GM21717 (cell line): ENCODE measurements around the gene MOB3C.

Experiments
- ATAC-seq: cut with Tn5 transposase; IDR thresholded peaks from one replicate; pipeline ENCODE4 v1.9.1; 2021; ENCODE audit warnings: mild to moderate bottlenecking, moderate library complexity; ENCODE audit not compliant: unreplicated experiment

Gene MOB3C

DNA sequence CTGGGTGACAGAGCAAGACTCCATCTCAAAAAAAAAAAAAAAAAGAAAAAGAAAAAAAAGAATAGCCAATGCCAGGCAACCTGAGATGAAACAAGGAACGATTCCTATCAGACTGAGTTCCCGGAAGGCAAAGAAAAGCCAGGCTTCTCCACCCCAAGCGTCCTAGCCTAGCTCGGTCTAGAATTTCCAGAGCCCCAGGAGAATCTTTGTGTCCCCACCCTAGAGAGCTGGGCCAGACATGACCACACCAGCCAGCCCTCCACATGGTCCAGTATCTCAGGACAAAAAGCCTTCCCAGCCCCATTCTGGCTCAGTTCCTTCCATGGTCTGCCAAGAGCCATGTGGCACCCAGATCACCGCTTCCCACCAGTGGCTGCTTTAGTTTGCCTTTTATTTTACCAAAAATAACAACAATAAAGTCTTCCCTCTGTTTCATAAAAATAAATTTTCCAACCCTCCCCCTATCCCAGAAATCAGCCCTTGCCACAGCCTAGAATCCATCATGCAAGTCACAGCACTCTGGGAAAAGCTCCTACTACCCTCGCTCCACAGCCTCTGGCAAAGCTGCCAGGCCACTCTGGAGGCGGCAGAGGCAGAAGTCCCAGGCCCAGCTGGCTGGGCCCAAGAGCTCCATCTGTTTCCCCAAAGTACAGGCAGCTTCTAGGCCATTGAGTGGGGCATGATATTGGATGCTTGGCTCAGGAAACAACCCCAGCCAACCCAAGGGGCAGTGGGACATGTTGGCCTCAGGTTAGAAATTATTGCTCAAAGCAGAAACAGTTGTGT is 9.1 kb downstream of the MOB3C start:
- ATAC-seq = no peak

DNA sequence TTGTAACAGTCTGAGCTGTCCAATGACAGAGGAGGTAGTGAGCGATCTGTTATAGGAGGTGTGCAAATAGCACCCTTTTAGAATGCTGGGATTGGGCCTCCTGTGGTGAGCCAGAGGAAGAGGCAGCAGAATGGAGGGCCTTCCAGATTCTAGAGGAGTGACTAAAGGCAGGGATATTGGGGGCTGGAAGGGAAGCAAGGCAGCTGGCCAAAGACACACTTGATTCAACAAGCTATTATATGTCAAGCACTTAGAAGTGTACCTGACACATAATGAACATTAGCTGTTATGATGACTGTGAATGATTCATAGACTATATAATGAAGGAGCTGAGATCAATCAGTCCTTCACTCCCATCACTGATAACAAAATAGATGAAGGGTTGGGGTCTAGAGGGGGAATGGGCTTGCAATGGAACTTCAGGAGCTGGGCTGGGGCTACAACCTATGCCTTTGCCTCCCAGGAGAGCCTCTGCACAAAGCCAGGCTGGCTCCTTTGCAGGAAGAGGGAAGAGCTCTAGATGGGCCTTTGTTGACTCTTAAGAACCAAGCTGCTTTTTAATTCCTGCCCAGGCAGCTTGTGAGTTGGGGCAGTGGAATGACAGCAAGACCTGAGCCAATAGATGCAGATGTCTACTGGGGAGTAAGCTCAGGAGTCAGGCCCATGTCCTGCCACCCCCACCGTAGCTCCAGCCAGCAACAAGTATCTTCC is 10.2 kb downstream of the MOB3C start:
- ATAC-seq = no peak

DNA sequence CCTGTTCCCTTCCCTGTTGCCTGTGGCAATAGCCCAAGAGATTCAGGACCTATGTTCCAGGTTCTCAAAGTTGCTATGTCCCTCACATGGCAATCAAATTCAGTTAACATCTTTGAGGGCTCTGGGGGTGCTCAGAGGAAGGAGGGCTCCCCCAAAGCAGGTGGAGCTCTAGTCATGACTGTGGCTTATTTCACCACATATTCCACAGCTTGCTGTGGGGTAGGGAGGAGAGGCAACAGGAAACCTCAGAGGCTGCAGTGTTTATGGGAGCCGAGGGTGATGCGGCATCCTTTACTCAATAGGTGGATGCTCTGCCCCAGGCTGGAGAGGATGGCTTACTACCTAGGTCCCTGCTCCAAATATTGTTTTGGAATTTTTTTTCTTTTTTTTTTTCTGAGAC is 11.4 kb downstream of the MOB3C start:
- no peak for ATAC-seq

DNA sequence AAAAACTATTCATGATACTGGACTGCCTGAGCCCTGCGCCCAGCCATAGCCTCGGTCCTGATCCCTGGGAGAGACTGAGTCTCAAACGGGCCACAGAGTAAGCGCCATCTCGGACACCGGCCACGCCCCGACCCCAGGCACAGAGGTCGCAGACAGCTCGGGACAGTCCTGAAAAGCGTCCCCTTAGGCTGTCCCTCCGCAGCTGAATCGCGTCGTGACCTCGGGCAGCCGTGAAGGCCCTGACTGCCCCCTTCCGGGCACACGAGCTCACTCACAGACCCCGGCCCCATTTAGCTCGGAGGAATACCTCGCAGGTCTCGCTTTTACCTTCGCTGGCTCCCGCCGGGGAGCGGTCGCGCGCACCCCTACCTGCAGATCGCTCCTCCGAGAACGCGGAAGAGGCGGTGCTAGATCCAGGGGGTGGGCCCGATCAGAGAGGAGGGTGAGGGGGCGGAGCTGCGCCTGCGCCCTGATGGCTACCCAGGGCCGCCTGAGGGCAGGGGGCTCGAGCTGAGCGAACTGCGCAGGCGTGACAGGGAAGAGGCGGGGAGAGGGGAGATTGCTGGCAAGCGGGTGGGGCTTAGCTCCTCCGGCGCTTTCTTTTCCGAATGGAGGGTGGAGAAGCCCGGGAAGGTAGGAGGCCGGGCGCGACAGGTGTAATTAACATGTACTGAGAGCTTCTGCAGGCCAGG is 12.6 kb downstream of the MOB3C start, which contains the start of gene MKNK1:
MKNK1 (minus strand) TSS at position 411 of the 692 bp plus-strand sequence. CDS start 20,941 bp downstream, outside the sequence.
- ATAC-seq = peak; percentile 86

DNA sequence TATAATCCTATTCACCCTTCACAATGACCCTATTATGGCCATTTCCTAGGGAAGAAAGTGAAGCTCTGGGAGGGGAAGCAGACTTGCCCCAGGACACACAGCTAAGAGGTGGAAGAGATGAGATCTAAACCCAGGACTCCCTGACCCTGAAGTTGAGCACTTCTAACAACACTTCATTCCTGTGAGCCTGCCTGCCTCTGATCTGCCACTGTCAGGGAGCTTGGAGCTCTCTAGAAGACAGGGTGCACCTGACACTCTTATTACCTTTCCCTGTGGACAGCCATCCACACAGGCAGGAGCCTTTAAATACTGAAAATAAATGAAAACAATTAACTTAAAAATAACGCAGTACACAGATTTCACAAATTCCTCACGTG is 13.1 kb downstream of the MOB3C start:
- ATAC-seq = no peak

DNA sequence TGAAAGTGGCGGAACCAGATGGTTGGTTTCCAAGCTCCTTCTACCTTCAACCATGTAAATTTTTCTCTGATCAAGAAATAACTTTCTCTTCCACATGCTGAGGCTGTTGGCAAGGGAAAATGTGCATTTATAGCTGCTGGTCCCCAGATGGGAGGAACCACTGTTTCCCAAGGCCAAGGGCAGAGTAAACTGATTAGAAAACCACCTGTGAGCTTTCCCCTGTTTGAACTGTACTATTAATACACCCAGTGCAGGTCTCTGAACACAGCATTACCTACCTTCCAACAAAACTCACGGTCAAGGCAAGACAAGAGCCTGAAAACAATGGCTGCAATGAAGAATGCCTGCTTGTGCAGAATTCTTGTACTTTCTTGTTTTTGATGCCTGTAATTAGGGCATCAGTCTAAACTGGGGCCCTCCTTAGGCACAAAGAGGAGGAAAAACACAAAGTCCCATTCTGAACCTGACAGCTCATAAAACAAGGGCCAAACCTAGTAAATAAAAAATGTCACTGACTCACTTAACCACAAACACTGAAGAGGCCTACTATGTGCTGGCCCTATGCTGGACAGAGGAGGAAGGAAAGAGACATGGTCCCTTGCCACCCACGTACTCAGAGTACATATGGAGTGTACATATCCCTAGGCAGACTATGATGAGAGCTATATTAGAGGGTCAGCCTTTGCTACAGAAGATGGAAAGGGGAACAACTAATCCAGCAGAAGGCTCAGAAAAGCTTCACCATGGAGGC is 15.2 kb downstream of the MOB3C start:
- ATAC-seq = no peak

DNA sequence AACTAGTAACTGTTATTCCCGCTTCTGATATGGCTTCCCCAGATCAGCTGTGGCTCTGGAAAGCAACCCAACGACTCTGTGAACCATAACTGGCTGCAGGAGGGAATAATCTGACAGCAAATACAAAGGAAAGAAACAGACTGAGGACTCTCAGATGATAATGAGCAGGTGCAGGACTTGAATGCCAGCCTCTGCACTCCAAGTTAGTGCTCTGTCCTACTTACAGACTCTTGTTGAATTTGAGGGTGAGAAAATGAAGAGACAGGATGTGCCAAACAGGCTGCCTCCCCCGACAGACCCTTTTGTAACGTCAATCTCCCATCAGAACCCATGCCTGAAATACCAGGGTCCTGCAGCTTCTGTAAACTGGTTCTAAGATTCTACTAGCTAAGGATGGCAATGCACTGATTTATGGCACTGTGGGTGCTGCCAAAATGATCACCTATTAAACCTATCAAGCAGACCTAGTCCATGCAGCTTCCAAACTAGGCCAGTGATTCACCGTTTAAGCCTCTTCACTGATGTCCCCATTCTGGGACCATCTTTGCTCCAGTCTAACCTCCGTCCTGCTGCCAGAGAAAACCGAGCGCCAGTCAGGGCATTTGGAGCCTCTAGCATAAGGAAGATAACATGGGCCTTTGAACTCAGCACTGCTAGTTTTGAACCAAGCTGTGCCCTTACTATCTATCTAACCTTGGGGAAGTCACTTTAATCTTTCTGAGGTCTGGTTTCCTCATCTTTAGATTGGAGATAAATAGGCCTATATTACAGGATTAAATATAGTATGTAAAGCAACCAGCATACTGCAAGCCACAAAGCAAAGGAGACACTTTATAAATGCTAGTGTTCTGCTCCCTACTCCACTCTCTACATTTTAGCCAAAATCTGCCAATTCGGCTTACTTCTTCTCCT is 17.3 kb downstream of the MOB3C start:
- ATAC-seq = no peak

DNA sequence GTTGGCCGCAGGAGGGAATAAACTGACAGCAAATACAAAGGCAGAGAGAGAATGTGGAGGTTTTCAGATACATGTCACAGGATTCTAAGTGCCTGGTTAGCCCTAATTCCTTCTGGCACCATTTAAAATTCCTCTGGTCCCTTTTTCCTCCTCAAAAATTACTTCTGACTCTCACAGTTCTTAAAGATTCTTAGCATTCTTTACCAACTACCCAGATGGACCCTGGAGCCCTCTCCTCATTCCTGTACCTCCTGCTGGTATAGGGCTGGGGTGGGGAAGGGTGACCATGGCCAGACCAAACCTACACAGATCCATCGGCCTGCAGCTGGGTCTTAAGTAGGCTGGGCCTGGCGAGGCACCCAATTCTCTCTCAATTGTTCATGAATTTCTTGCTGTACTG is 19.8 kb downstream of the MOB3C start:
- ATAC-seq = no peak

DNA sequence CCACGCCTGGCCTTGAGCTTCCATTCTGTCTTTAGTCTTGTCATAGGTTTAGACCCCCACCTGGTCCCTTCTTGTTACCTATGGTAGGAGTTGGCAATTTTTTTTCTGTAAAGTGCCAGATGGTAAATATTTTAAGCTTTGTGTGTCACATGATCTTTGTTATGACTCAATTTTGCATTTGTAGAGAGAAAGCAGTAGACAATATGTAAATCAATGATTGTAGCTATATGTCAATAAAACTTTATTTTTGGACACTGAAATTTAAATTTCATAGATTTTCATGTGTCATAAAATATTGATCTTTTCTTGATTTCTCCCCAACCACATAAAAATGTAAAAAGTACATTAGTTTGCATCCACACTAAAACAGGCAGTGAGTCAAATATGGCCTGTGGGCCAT is 20.6 kb downstream of the MOB3C start:
- no peak for ATAC-seq

DNA sequence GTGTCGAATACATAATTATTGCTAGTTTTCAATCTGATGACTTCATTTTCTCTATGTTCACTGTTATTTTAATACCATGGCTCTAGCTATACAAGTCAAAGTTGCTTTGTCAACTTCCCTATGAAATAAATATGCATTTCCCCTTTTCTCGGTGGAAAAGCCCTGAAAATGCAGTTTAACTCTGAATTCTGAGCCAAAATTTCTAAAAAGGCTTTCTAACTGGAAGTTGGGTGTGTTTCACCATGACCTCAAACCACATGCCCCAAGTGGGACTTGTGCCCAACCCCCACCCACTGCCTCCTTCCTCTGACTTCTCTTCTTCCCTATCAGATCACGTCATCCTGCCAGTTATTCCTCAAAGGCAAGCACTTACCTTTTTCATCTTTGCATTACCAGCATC is 21.5 kb downstream of the MOB3C start:
- ATAC-seq = no peak

DNA sequence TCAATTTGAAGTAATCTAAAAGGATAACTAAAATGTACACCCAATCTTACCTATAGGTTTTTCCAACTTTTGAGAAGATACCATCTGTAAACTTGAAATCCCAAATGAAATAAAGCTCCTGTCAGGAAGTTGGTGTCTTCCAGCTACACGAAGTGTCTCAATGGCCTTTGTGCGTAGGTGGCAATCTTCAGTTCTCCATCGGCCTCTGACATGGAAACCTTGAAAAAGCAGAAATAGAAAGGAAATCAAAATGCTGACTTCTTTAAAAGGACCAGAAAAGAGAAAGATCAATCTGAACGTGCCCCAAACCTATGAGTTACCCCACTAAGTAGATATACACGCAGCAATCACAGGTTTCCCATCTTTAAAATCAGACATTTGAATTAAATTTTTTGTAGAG is 22.5 kb downstream of the MOB3C start:
- no peak for ATAC-seq

DNA sequence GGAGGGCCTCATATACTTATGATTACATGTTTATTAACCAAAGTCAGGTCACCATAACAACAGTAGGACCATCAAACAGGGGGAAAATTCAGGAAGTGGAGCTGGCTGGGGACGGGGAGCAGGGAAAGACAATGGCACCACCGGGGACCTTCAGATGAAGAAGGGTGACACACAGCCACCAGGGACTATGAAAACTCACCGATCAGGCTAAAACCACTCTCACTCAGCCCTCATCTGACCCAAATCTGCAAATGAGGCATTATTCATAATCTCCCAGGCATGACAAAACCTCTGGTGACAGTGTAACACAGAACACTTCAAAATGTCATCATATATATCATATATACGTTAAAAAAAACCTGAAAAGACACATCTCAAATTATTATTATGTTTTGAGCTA is 23.8 kb downstream of the MOB3C start:
- no peak for ATAC-seq

DNA sequence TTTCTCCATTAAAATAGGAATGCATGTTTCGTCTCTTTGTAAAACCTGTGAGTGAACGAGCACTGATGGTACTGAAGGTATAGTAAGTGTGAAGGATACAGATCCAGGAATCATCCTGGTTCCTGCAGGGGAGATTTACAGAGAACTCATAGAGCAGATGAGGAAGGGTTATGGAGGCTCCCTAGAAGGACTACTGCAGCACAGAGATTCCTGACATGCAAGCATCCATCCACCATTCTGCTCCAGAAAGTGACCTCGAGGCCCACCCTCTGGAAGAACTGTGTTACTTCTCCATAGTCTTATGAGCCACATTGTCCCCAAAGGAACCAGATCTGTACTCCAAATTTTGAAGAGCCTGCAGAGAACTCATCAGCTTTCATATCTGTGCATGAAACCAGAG is 27.1 kb downstream of the MOB3C start:
- ATAC-seq = no peak

DNA sequence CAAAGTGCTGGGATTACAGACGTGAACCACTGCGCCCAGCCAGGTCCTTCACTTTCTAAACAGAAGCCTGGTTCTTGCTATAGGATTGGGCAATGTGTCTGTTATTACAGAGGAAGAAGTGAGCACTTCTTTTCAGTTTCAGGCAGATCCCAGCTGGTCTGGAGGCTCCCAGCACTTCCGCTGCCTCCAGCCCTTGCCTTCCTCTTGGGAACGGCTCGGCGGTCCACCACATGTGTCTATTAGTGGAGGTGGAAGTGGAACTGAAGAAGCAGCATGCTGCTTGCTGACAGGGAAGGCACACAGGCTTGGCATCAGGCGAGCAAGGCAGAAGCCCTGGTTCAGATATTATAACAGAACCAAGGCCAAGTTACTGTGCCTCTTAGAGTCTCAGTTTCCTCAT is 29.5 kb downstream of the MOB3C start:
- no peak for ATAC-seq

DNA sequence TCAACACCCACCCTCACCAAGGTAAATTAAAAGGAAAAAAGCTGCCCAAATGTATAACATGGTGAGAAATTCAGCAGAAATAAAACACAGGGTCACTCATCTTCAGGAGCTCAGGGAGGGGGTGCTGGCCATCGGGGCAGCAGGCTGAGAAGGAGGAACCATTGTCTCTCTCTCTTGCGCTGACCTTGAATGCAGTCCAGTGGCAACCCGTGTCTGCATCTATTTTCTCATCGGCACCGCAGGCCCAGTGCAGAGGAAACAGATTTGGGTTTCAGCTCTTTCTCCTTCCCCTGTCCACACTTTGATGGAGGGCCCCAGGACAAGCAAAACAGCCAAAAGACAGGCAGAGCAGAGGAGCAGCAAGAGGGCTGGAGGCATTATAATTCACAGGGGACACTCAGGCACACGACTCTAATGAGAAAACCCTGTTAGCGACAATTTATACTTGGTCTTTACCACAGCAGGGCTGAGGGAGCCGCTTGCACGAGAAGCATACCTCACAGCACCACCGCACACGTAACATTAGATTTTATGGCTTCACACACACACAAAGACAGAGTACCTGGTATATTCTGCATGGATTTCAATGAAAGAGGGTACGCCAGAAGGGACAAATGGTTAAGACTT is 31.2 kb downstream of the MOB3C start:
- ATAC-seq = no peak

DNA sequence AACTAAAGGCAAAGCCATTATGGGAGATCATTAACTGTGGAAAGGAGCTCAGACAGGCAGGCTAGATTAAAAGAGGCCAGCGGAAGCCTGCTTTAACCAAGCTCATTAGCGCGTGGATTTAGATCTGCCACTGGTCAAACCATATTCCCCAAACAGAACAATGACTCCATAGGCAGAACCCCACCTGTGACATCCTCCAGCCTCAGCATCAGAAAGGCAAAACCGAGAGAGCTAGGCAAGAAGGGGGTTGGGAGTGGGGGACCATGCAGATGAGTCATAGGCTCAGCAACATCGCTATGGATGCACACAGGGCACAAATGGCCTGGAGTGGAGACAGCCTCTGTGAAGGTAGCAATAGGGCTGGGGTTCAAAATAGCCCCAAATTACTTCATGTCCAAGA is 33.1 kb downstream of the MOB3C start:
- no peak for ATAC-seq

DNA sequence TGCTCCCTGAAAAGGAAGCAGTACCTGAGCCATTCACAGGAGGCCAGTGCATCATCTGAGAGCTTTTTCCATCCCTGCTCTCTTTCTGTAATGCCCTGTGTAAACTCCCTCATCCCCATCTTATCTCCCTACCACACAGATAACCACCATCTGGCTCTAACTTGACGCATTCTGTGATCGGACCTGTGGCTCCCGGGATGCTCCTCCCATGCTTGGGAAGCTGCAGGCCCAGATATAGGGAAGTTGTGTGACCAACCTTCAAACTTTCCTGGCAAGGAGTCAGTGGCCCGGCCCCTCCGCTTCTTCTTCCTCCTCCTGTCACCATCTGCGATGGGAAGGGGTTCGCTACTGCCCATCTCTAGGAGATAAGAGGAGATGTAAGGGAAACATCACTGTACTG is 33.6 kb downstream of the MOB3C start:
- no peak for ATAC-seq

DNA sequence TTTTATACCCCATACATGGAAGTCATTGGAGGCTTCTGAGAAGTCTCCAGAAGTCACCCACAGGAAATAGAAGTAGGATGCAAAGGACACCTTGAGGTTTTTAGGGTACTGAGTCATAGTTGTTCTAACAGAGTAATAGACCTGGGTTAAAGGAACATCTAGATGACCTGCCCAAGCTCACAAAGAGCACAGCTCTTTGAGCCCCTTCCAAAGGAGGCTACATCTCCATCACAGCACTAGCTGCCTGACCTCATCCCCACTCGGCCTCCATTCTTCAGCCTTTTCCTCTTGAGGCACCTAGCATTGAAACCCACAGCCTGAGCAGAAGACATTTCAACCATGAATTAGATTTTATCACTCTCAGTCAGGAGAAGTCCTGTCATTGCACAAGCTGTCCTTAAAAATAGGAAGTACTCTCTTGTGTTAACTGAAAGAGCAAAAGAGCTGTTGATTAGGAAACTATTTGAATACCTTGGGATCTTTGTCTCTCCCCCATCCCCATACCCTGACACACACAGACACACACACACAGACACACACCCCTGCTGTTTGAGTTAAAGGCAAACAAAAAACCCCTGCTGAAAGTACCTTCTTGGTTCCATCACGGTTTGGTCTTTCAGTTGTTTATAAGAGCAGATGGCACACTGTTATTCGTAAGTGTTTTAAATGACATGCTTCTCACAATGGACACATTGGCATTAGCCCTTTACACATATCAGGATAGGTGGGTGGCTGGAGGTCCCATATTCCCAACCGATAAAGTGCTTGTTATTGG is 34.7 kb downstream of the MOB3C start:
- ATAC-seq = no peak
